Omental fat pad (tissue), 4 donors: ENCODE data around the gene LRRC28. TPM values are rescaled to one million over a fixed set of nuclear protein-coding genes. Genes with fewer than 3 reads are reported as not detected.

Experiments
- ATAC-seq: fragments of 150-250 bp; one replicate; pipeline ENCODE4 v1.9.1; 2016; ENCODE audit warnings: mild to moderate bottlenecking, moderate library complexity; ENCODE audit not compliant: low FRiP score
- DNase-seq: peaks from one replicate; pipeline ENCODE4 v3.0.0-alpha.2; 2019; ENCODE audit warnings: low spot score
- CTCF ChIP-seq, 3 donors: fragments of 450-650 bp; IDR thresholded peaks; one replicate each; pipeline ENCODE4 v1.5.1; 2016 to 2017; ENCODE audit warnings: antibody characterized with exemption in 3 of 3, mild to moderate bottlenecking in 3 of 3, moderate library complexity in 2 of 3
- total RNA-seq, 4 donors: library from RNA; depleted of rRNA; stranded (reverse); fragments of >200 nt; gene quantifications; one replicate each; pipeline ENCODE4 v1.1.0, GENCODE V29; 2016

Gene LRRC28
- total RNA-seq, 4 donors from 2014 or later = 27.6 to 32.3 (median 30.5) TPM

DNA sequence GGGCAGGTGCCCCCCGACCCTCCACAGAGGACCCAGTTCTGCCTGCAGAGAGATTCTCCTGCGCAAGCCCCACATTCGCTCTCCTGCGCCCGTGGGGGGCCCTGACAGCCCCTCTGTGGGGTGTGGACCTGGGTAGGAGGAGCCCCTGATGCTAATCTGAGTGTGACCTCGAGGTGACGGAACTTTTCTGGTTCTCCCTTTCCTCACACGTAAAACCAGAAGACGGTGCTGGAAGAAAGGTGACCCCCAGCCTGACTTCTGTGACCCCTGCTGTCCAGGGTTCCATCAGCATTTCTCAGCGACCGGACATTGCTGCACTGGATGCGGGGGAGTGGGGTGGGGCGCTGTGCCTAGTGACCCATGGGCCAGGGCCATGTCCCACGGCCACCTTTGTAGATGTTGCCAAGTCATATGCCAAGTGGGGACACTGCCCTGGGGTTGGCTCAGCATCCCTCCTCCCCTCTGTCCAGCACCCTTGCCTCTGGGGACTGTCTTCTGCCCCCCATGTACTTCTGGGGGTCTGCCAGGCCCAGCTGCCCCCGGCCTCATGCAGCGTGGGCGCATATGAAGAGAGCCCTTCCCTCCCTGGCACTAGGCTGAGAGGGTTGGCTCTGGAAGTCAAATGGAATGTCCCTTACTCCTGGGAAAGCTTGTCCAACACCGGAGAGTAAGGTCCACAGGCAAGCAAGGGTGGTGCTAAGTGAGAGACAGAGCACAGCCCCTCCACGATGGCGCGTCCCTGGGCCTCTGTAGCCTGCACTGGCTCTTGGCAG lies 185.4 kb downstream of the LRRC28 start:
- TF ChIP-seq CTCF (IDR thresholded peaks at IDR 0.05) = no peak
- no peak for ATAC-seq
- DNase-seq = no peak

DNA sequence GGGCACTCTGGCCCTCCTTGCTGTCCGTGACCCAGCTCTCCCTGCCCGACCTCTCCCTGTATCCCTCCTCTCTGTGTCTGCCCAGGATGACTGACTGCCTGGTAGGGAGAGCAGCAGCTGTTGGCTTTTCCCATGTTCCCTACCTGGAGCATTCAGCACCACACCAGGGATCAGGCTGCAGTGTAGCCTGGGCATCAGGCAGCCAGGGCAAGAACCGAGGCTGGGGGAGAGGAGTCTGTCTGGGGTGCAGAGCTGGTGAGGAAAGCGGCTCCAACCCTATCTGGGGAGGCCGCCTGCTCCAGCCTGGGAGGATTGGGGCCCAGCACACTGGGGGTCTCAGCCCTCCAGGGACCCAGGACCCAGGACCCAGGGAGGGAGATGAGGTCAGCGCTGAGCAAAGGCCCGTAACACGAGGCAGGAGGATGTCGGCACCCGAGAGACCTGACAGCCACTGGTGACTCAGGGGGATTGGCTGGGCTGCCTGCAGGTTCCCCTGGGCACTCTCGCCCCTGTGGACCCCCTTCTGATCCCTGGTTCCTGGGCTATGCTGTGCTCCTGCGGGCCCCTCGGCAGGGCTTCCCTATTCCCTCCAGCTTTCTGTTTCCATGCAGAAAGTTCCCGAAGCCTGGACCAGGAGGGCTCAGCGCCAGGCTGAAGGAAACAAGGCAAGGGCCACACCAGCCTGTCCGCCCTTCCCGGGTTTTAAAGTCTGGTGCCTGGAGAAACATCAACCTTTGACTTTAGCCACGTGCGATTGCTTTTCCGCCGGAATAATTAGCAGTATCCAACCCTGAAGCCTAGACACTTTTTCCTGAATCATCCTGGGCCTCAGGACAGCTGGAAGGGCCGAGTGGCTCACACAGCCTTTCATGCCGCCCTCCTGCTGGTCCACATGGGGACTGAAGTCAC lies 186.3 kb downstream of the LRRC28 start:
- no peak for ATAC-seq
- no peak for TF ChIP-seq CTCF (IDR thresholded peaks at IDR 0.05)
- DNase-seq = peak; percentile 18

- no peak for TF ChIP-seq CTCF (IDR thresholded peaks at IDR 0.05)
- no peak for ATAC-seq
- no peak for DNase-seq
Observed at GRCh38 chr15:99438224-99438585, 186.9 kb downstream of the LRRC28 start.

DNA sequence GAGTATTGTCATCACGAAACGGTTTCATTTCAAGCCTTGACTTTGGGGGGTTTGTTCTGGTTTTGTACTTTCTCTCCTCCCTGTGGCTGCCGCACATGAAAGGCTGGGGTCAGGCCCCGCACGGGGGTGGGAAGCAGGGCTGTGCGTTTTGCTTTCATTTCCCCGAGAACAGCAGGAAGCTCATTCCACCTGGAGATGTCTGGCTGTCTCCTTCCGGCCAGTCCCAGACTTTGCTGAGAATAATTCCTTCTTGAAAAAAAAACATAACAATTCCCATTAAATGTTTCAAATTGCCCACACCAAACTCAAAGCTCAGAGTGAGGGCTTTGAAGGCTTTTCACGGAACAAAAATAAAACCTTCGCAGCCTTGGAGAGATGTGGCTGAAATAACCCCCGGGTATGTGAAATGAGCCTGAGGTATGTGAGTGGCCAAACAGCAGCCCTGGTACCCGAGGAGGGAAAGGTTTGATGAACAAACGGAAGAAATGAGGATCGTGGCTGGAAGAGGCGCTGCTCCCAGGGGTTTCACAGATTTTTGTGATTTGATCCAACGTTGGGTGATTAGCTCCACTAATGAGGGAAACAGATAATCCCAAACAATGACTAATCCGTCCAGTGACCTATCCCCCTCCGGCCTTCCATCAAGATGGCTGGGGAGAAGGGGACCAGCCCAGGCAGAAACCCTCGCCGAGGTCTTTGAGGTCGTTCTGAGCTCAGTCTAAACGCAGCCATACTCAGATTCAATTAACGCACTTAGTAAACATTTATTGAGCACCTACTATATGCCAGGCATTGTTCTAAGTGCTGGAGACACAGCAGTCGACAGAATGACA lies 187.6 kb downstream of the LRRC28 start:
- ATAC-seq (no peak), DNase-seq (peak; percentile 19)
- TF ChIP-seq CTCF (IDR thresholded peaks at IDR 0.05) = no peak

GRCh38 chr15:99439524-99439835 lies 188.2 kb downstream of the LRRC28 start:
- ATAC-seq (no peak), DNase-seq (no peak)
- no peak for TF ChIP-seq CTCF (IDR thresholded peaks at IDR 0.05)

GRCh38 chr15:99440029-99440428 lies 188.7 kb downstream of the LRRC28 start:
- no peak for TF ChIP-seq CTCF (IDR thresholded peaks at IDR 0.05)
- DNase-seq (peak; percentile 15), ATAC-seq (no peak)

Other genes with a start within 250 kb of the LRRC28 start
- not detected for gene PGPEP1L, start 243.7 kb upstream of the LRRC28 start, total RNA-seq
- 10 to 100 TPM; 13.6 to 49.7 (median 37.5) TPM for gene SYNM, start 146.4 kb upstream of the LRRC28 start, total RNA-seq
- 10 to 100 TPM; 11.9 to 42.2 (median 19.9) TPM for gene TTC23, start 1.9 kb upstream of the LRRC28 start, total RNA-seq